ENCODE measurements around the gene SERINC3. TPM values are rescaled to one million over a fixed set of nuclear protein-coding genes. Genes with fewer than 3 reads are reported as not detected.

The SERINC3 gene
- total and polyA plus RNA-seq, 2 of the 13 experiments (the other 11 are each of a cell fraction or from before 2014, with no cell fraction given), result 82.0 to 226 TPM

- in situ Hi-C loops (cut with HindIII; ENCODE audit: extremely low pct_ligation_motif_present, low pct_unique_long_range_greater_than_20kb), result no loop called here
- Histone ChIP-seq H3K4me3 (replicated peaks in 1 of 3; ENCODE audit: insufficient read depth in 1 of 3, low read depth in 2 of 3, low read length in 3 of 3) (no peak overlapping the region), H3K4me2 (ENCODE audit: low read depth, low read length) (no peak overlapping the region), H3K36me3 (replicated peaks in 1 of 2; ENCODE audit: control insufficient read depth in 1 of 2, insufficient read depth in 2 of 2, low read length in 2 of 2) (peaks cover 21 to 60% of the 10 kb centered on the region in 2 experiments), H3K27me3 (ENCODE audit: control insufficient read depth in 1 of 2, insufficient read depth in 2 of 2, low read length in 2 of 2) (no peaks in the 10 kb centered on the region), H3K9ac (ENCODE audit: insufficient read depth, low read depth, low read length) (no peak overlapping the region), H2AFZ (ENCODE audit: low read length) (no peak overlapping the region), H3K27ac (ENCODE audit: extremely low read length, insufficient read depth, low read length) (no peak overlapping the region), H3K79me2 (ENCODE audit: insufficient read depth, low read length) (no peaks in the 10 kb centered on the region), H3K9me3 (ENCODE audit: low read length) (no peaks in the 10 kb centered on the region), H4K20me1 (ENCODE audit: insufficient read depth, low read length) (no peaks in the 10 kb centered on the region), H3K4me1 (ENCODE audit: insufficient read depth, low read length) (no peaks in the 10 kb centered on the region)
- intact Hi-C loops (cut with micrococcal nuclease; ENCODE audit: unreplicated experiment), result no loop called here
- FAIRE-seq (no peak), DNase-seq (ENCODE audit: low spot score) (no peak), ATAC-seq (no peak)
- WGBS (ENCODE audit: low lambda C conversion rate), result 94% methylated on average over 7 of the region's 7 CpGs
- BruUV-seq (replicated peaks), result no TSS peak
- ChIA-PET CTCF (ENCODE audit: low intra/inter-chr PET ratio, low total read pairs) (no interaction called here), POLR2A (interaction anchor here (0.6 kb wide), 1 partner anchor 17 kb away, joined by 3 read pairs; no protein-coding TSS in a partner anchor)
- TF ChIP-seq ZNF12 (CRISPR knock-in tag; IDR thresholded peaks at IDR 0.05) (no peak), POLR2G (IDR thresholded peaks at IDR 0.05; ENCODE audit: low read depth, low read length) (peak; percentile 35; the same call in 1 of the 2 replicates), LCORL (IDR thresholded peaks at IDR 0.05) (peak; percentile 74; the same call in 1 of the 2 replicates), LCORL (CRISPR knock-in tag; IDR thresholded peaks at IDR 0.05) (no peak)
Observed at GRCh38 chr20:44485078-44485829, 36.6 kb downstream of the SERINC3 start.

GRCh38 chr20:44483112-44483511, 38.8 kb downstream of the SERINC3 start:
- no peak for FAIRE-seq
- no peak overlapping the region for H3K27ac ChIP-seq (ENCODE audit: extremely low read length, insufficient read depth, low read length)
- no peak overlapping the region for H3K4me3 ChIP-seq (replicated peaks in 1 of 3; ENCODE audit: insufficient read depth in 1 of 3, low read depth in 2 of 3, low read length in 3 of 3)
- 99% methylated on average over 5 of the region's 5 CpGs for WGBS (ENCODE audit: low lambda C conversion rate)
- intact Hi-C loops (cut with micrococcal nuclease; ENCODE audit: unreplicated experiment) (no loop called here), in situ Hi-C loops (cut with HindIII; ENCODE audit: extremely low pct_ligation_motif_present, low pct_unique_long_range_greater_than_20kb) (no loop called here)
- no peak overlapping the region for H3K4me2 ChIP-seq (ENCODE audit: low read depth, low read length)
- BruUV-seq (replicated peaks), result no TSS peak
- POLR2A ChIA-PET, result no interaction called here
- no peaks in the 10 kb centered on the region for H4K20me1 ChIP-seq (ENCODE audit: insufficient read depth, low read length)
- H3K9me3 ChIP-seq (ENCODE audit: low read length), result no peaks in the 10 kb centered on the region
- H3K79me2 ChIP-seq (ENCODE audit: insufficient read depth, low read length), result no peaks in the 10 kb centered on the region
- ATAC-seq, result no peak
- no peaks in the 10 kb centered on the region for H3K27me3 ChIP-seq (ENCODE audit: control insufficient read depth in 1 of 2, insufficient read depth in 2 of 2, low read length in 2 of 2)
- CTCF ChIA-PET (ENCODE audit: low intra/inter-chr PET ratio, low total read pairs), result no interaction called here
- no peak for DNase-seq (ENCODE audit: low spot score)
- H3K4me1 ChIP-seq (ENCODE audit: insufficient read depth, low read length), result no peaks in the 10 kb centered on the region
- H2AFZ ChIP-seq (ENCODE audit: low read length), result no peak overlapping the region
- no peak overlapping the region for H3K9ac ChIP-seq (ENCODE audit: insufficient read depth, low read depth, low read length)
- H3K36me3 ChIP-seq (replicated peaks in 1 of 2; ENCODE audit: control insufficient read depth in 1 of 2, insufficient read depth in 2 of 2, low read length in 2 of 2), result peaks cover 13 to 47% of the 10 kb centered on the region in 2 experiments
- TF ChIP-seq KDM5A (IDR thresholded peaks at IDR 0.05; ENCODE audit: borderline replicate concordance, low read length), result no peak
- TF ChIP-seq PAF1 (CRISPR knock-in tag; IDR thresholded peaks at IDR 0.05), result no peak
- TF ChIP-seq FOXP1 (IDR thresholded peaks at IDR 0.05), result no peak
- no peak for TF ChIP-seq FOXP1 (CRISPR knock-in tag; IDR thresholded peaks at IDR 0.05)
- no peak for TF ChIP-seq ZIK1 (CRISPR knock-in tag; IDR thresholded peaks at IDR 0.05; ENCODE audit: borderline replicate concordance, low read depth)
- no peak for TF ChIP-seq TBX2 (CRISPR knock-in tag; IDR thresholded peaks at IDR 0.05; ENCODE audit: borderline replicate concordance)
- no peak for TF ChIP-seq ZNF710 (CRISPR knock-in tag; IDR thresholded peaks at IDR 0.05; ENCODE audit: borderline replicate concordance)
- no peak for TF ChIP-seq PHB2 (IDR thresholded peaks at IDR 0.05; ENCODE audit: partially characterized antibody)
- no peak for TF ChIP-seq NCOR1 (IDR thresholded peaks at IDR 0.05; ENCODE audit: borderline replicate concordance, low read length)
- no peak for TF ChIP-seq ZXDC (CRISPR knock-in tag; IDR thresholded peaks at IDR 0.05)
- TF ChIP-seq FIP1L1 (IDR thresholded peaks at IDR 0.05; ENCODE audit: borderline replicate concordance, insufficient read depth, low read depth, low read length), result no peak
